GM18907 (cell line): ENCODE measurements around the gene CES2.
"Not testable (repeated sequence)": the region's sequence is repeated elsewhere in the genome, so short reads cannot be mapped to it uniquely, and the experiment has no call there.

Experiments used
- ATAC-seq: cut with Tn5 transposase; IDR thresholded peaks from one replicate; pipeline ENCODE4 v1.9.1; 2021; ENCODE audit warnings: mild to moderate bottlenecking, moderate library complexity; ENCODE audit not compliant: unreplicated experiment

CES2 gene

GRCh38 chr16:66975302-66975893 lies 40.1 kb downstream of the CES2 start:
- ATAC-seq = no peak

GRCh38 chr16:66976746-66977145 lies 41.4 kb downstream of the CES2 start:
- no peak for ATAC-seq

- peak; percentile 74 for ATAC-seq
These were observed 42.2 kb downstream of the CES2 start for GRCh38 chr16:66977341-66978113.

- no peak for ATAC-seq
These were observed 43.8 kb downstream of the CES2 start for GRCh38 chr16:66979011-66979717.

- ATAC-seq = no peak
These were observed 47.7 kb downstream of the CES2 start for GRCh38 chr16:66983033-66983432.

- no peak for ATAC-seq
These were observed 49.6 kb downstream of the CES2 start for GRCh38 chr16:66984892-66985311.

- ATAC-seq = no peak
These were observed 51.2 kb downstream of the CES2 start for GRCh38 chr16:66986559-66986958.

- no peak for ATAC-seq
These were observed 53.0 kb downstream of the CES2 start, which contains the start of gene CES4A for GRCh38 chr16:66988197-66988788. CES4A (plus strand) TSS chr16:66988589; CDS start chr16:66988773, 184 bp downstream.

- no peak for ATAC-seq
These were observed 56.3 kb downstream of the CES2 start for GRCh38 chr16:66991545-66992077.

- ATAC-seq = not testable (repeated sequence)
These were observed 58.2 kb downstream of the CES2 start for GRCh38 chr16:66993558-66993957.
